ENCODE results near the gene NLGN1. TPM values are rescaled to one million over a fixed set of nuclear protein-coding genes. Genes with fewer than 3 reads are reported as not detected.

The NLGN1 gene
- total RNA-seq, 1 experiment from 2014 or later = not detected

GRCh38 chr3:173473237-173473636 is 75.7 kb downstream of the NLGN1 start:
- intact Hi-C loops (cut with micrococcal nuclease) = no loop called here
- Histone ChIP-seq H3K79me2 (ENCODE audit: insufficient read depth, low read length) (no peaks in the 10 kb centered on the region), H3K27me3 (ENCODE audit: insufficient read depth, low read length) (no peaks in the 10 kb centered on the region), H3K4me2 (ENCODE audit: low read length) (no peak overlapping the region), H3K9me2 (ENCODE audit: insufficient read depth) (no peaks in the 10 kb centered on the region), H3K4me3 (replicated peaks in 1 of 2; ENCODE audit: low read depth in 1 of 2, low read length in 2 of 2) (no peak overlapping the region), H4K20me1 (ENCODE audit: insufficient read depth) (no peaks in the 10 kb centered on the region), H2AFZ (ENCODE audit: low read depth, low read length, poor library complexity, severe bottlenecking) (no peak overlapping the region), H3K4me1 (ENCODE audit: control insufficient read depth in 1 of 2, insufficient read depth in 2 of 2, low read length in 2 of 2) (no peaks in the 10 kb centered on the region), H3K36me3 (ENCODE audit: control insufficient read depth in 1 of 2, insufficient read depth in 2 of 2, low read length in 2 of 2) (no peaks in the 10 kb centered on the region), H3K27ac (ENCODE audit: low read depth, low read length) (no peak overlapping the region), H3K9me3 (ENCODE audit: control insufficient read depth in 1 of 2, insufficient read depth in 1 of 2, low read depth in 1 of 2, low read length in 2 of 2) (no peaks in the 10 kb centered on the region), H3K9ac (ENCODE audit: low read length) (no peak overlapping the region)
- TF ChIP-seq SP1 (IDR thresholded peaks at IDR 0.05; ENCODE audit: low read depth) = no peak
- no peak for TF ChIP-seq EZH2 (IDR thresholded peaks at IDR 0.05)
- TF ChIP-seq POLR2A (IDR thresholded peaks at IDR 0.05; ENCODE audit: borderline replicate concordance, extremely low read depth, insufficient read depth, insufficient read length) = no peak
- no peak for TF ChIP-seq YY1 (IDR thresholded peaks at IDR 0.05; ENCODE audit: extremely low read depth, insufficient replicate concordance, low read depth, low read length)
- TF ChIP-seq EGR1 (IDR thresholded peaks at IDR 0.05; ENCODE audit: low read depth) = no peak
- TF ChIP-seq MAX (IDR thresholded peaks at IDR 0.05) = no peak
- no peak for TF ChIP-seq ZBTB33 (IDR thresholded peaks at IDR 0.05; ENCODE audit: extremely low read depth, insufficient replicate concordance, low read length)
- no peak for TF ChIP-seq RAD21 (IDR thresholded peaks at IDR 0.05; ENCODE audit: low read depth)
- TF ChIP-seq POLR2AphosphoS5 (IDR thresholded peaks at IDR 0.05; ENCODE audit: low read depth, low read length) = no peak
- no peak for TF ChIP-seq FOSL1 (IDR thresholded peaks at IDR 0.05; ENCODE audit: low read depth)
- TF ChIP-seq CBX3 (IDR thresholded peaks at IDR 0.05; ENCODE audit: low read depth) = no peak
- no peak for TF ChIP-seq SRF (IDR thresholded peaks at IDR 0.05; ENCODE audit: low read depth)
- no peak for TF ChIP-seq ZFX (IDR thresholded peaks at IDR 0.05)
- no peak for TF ChIP-seq ATF3 (IDR thresholded peaks at IDR 0.05)
- no peak for TF ChIP-seq CEBPB (IDR thresholded peaks at IDR 0.05; ENCODE audit: low read depth)
- no peak for TF ChIP-seq ELF1 (IDR thresholded peaks at IDR 0.05; ENCODE audit: borderline replicate concordance, low read depth)
- no peak for TF ChIP-seq TCF7L2 (IDR thresholded peaks at IDR 0.05; ENCODE audit: borderline replicate concordance, extremely low read depth, insufficient read depth, insufficient read length)
- no peak for TF ChIP-seq REST (IDR thresholded peaks at IDR 0.05; ENCODE audit: low read depth)
- no peak for TF ChIP-seq EZH2phosphoT487 (IDR thresholded peaks at IDR 0.05; ENCODE audit: borderline replicate concordance)
- no peak for ATAC-seq
- no peak for DNase-seq (ENCODE audit: low read depth, low spot score)
- POLR2A ChIA-PET = no interaction called here
- CTCF ChIA-PET = no interaction called here
- RAD21 ChIA-PET (ENCODE audit: low non-redundant PET in 1 of 2, low total read pairs in 2 of 2, uncharacterized antibody in 2 of 2, unreplicated experiment in 2 of 2) = no interaction called here
- no TSS peak for BruUV-seq (replicated peaks)
